ENCODE results near the gene FNBP1L.

FNBP1L gene

DNA sequence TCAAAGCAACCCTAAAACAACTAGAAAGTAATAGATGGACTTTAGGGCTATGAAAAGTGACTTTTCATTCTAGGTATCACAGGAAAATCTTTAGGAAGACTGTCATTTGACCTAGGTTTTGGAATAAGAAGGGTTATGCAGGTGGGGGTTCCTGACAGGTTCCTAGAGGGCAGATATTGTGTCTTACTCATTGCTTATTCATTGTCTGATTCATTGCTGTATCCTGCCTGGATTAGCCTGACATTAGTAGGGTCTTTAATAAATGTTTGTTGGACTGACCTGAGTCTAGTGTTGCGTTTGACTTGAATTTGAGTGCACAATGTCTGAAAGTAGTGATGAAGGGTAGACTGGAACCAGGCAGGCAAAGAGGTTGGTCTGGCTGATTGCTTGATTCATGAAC is 6.0 kb downstream of the FNBP1L start:
- TF ChIP-seq FOXP2 (optimal IDR thresholded peaks at IDR 0.05; ENCODE audit: borderline replicate concordance, extremely low read depth, extremely low read length, insufficient read depth): no peak
- TF ChIP-seq POLR2AphosphoS5 (IDR thresholded peaks at IDR 0.05; ENCODE audit: low read depth, low read length): no peak
- TF ChIP-seq, protein P1, sequence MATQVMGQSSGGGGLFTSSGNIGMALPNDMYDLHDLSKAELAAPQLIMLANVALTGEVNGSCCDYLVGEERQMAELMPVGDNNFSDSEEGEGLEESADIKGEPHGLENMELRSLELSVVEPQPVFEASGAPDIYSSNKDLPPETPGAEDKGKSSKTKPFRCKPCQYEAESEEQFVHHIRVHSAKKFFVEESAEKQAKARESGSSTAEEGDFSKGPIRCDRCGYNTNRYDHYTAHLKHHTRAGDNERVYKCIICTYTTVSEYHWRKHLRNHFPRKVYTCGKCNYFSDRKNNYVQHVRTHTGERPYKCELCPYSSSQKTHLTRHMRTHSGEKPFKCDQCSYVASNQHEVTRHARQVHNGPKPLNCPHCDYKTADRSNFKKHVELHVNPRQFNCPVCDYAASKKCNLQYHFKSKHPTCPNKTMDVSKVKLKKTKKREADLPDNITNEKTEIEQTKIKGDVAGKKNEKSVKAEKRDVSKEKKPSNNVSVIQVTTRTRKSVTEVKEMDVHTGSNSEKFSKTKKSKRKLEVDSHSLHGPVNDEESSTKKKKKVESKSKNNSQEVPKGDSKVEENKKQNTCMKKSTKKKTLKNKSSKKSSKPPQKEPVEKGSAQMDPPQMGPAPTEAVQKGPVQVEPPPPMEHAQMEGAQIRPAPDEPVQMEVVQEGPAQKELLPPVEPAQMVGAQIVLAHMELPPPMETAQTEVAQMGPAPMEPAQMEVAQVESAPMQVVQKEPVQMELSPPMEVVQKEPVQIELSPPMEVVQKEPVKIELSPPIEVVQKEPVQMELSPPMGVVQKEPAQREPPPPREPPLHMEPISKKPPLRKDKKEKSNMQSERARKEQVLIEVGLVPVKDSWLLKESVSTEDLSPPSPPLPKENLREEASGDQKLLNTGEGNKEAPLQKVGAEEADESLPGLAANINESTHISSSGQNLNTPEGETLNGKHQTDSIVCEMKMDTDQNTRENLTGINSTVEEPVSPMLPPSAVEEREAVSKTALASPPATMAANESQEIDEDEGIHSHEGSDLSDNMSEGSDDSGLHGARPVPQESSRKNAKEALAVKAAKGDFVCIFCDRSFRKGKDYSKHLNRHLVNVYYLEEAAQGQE (IDR thresholded peaks at IDR 0.05; ENCODE audit: insufficient read depth in 1 of 2, low read depth in 2 of 2, low read length in 2 of 2): no peak
- no peak for TF ChIP-seq SIN3A (IDR thresholded peaks at IDR 0.05; ENCODE audit: borderline replicate concordance, insufficient read depth, low read length)
- TF ChIP-seq TAF1 (IDR thresholded peaks at IDR 0.05; ENCODE audit: borderline replicate concordance, insufficient read depth, low read length): no peak

DNA sequence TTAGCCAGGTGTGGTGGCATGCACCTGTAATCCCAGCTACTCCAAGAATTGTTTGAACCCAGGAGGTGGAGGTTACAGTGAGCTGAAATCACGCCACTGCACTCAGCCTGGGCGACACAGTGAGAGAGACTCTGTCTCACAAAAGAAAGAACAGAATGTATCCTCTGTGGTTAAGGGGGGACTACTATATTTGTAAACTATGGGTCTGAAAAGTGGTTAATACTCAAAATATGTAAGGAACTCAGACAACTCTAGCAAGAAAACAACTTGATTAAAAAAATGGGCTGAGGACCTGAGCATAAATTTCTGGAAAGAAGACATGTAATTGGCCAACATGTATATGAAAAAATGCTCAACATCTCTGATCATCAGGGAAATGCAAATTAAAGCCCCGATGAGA is 11.2 kb downstream of the FNBP1L start:
- TF ChIP-seq TAF1 (IDR thresholded peaks at IDR 0.05; ENCODE audit: borderline replicate concordance, insufficient read depth, low read length) (no peak), FOXP2 (optimal IDR thresholded peaks at IDR 0.05; ENCODE audit: borderline replicate concordance, extremely low read depth, extremely low read length, insufficient read depth) (no peak), SIN3A (IDR thresholded peaks at IDR 0.05; ENCODE audit: borderline replicate concordance, insufficient read depth, low read length) (no peak), POLR2AphosphoS5 (IDR thresholded peaks at IDR 0.05; ENCODE audit: low read depth, low read length) (no peak)
- TF ChIP-seq, protein P1 (IDR thresholded peaks at IDR 0.05; ENCODE audit: insufficient read depth in 1 of 2, low read depth in 2 of 2, low read length in 2 of 2): no peak

DNA sequence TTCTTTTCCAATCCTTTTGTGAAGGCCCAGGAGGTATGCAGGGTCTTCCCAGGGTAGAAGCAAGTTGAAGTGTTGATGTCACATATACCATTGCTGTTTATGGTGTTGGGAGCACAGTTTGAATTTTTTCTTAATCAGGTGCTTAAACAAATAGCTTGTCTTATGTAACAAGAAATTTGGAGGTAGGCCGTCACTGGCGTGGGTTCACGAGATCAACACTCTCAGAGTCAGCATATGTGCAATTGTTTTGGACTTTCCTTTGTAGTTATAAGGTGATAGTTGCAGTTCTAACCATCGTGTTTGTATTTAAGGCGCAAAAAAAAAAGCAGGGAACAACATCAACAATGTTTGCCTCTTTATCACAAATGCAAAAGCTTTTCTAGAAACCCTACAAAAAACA is 13.3 kb downstream of the FNBP1L start:
- TF ChIP-seq, protein P1 (IDR thresholded peaks at IDR 0.05; ENCODE audit: insufficient read depth in 1 of 2, low read depth in 2 of 2, low read length in 2 of 2): no peak
- TF ChIP-seq POLR2AphosphoS5 (IDR thresholded peaks at IDR 0.05; ENCODE audit: low read depth, low read length) (no peak), FOXP2 (optimal IDR thresholded peaks at IDR 0.05; ENCODE audit: borderline replicate concordance, extremely low read depth, extremely low read length, insufficient read depth) (no peak), SIN3A (IDR thresholded peaks at IDR 0.05; ENCODE audit: borderline replicate concordance, insufficient read depth, low read length) (no peak), TAF1 (IDR thresholded peaks at IDR 0.05; ENCODE audit: borderline replicate concordance, insufficient read depth, low read length) (no peak)

DNA sequence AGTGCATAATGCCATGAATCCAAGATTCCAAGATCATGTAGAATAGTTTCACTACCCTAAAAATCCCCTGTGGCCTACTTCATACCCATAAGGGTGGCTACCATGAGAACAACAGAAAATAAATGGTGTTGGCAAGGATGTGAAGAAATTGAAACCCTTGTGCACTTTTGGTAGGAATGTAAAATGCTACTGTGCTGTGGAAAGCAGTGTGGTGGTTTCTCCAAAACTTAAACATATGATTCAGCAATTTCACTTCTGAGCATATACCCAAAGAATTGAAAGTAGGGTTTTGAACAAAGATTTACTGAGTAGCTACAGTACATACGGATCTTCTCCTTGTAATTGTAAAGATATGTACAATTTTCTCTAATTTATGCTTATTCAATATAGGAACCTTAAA is 16.0 kb downstream of the FNBP1L start:
- TF ChIP-seq SIN3A (IDR thresholded peaks at IDR 0.05; ENCODE audit: borderline replicate concordance, insufficient read depth, low read length) (no peak), TAF1 (IDR thresholded peaks at IDR 0.05; ENCODE audit: borderline replicate concordance, insufficient read depth, low read length) (no peak), FOXP2 (optimal IDR thresholded peaks at IDR 0.05; ENCODE audit: borderline replicate concordance, extremely low read depth, extremely low read length, insufficient read depth) (no peak), POLR2AphosphoS5 (IDR thresholded peaks at IDR 0.05; ENCODE audit: low read depth, low read length) (no peak)
- TF ChIP-seq, protein P1 (IDR thresholded peaks at IDR 0.05; ENCODE audit: insufficient read depth in 1 of 2, low read depth in 2 of 2, low read length in 2 of 2): no peak

DNA sequence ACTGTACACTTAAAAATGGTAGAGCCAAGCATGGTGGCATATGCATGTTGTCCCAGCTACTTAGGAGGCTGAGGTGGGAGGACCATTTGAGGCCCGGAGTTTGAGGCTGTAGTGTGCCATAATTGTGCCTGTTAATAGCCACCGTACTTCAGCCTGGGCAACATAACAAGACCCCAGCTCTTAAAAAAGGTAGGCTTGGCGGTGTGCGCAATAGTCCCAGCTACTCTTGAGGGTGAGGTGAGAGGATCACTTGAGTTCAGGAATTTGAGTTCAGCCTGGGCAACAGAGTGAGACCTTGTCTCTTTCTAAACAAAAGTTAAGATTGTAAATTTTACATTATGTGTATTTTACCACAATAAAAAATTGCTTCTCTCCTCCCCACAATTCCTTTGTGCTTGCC is 19.7 kb downstream of the FNBP1L start:
- TF ChIP-seq SIN3A (IDR thresholded peaks at IDR 0.05; ENCODE audit: borderline replicate concordance, insufficient read depth, low read length): no peak
- TF ChIP-seq TAF1 (IDR thresholded peaks at IDR 0.05; ENCODE audit: borderline replicate concordance, insufficient read depth, low read length): no peak
